Measurements from ENCODE around the gene MED1.

DNA sequence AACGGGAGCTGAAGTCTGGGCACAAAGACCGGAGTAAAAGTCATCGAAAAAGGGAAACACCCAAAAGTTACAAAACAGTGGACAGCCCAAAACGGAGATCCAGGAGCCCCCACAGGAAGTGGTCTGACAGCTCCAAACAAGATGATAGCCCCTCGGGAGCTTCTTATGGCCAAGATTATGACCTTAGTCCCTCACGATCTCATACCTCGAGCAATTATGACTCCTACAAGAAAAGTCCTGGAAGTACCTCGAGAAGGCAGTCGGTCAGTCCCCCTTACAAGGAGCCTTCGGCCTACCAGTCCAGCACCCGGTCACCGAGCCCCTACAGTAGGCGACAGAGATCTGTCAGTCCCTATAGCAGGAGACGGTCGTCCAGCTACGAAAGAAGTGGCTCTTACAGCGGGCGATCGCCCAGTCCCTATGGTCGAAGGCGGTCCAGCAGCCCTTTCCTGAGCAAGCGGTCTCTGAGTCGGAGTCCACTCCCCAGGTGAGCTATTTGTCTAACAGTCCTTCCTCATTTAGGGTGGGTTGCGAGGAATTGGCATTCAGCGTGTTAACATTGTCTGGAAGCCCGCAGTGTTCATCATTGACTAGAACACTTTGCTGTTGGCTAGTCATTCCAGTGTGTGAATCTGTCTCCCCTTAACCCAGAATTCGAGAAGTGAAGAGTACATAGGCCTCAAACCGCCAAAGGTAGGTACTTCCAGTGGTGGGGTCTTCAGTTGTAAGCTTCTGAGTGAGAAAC lies 11.7 kb upstream of the MED1 start:
- TF ChIP-seq MYNN (tag by site-specific recombination; IDR thresholded peaks at IDR 0.05; ENCODE audit: borderline replicate concordance), result no peak
- no peak for TF ChIP-seq ZNF140 (tag by site-specific recombination; IDR thresholded peaks at IDR 0.05)
- TF ChIP-seq, protein P1, sequence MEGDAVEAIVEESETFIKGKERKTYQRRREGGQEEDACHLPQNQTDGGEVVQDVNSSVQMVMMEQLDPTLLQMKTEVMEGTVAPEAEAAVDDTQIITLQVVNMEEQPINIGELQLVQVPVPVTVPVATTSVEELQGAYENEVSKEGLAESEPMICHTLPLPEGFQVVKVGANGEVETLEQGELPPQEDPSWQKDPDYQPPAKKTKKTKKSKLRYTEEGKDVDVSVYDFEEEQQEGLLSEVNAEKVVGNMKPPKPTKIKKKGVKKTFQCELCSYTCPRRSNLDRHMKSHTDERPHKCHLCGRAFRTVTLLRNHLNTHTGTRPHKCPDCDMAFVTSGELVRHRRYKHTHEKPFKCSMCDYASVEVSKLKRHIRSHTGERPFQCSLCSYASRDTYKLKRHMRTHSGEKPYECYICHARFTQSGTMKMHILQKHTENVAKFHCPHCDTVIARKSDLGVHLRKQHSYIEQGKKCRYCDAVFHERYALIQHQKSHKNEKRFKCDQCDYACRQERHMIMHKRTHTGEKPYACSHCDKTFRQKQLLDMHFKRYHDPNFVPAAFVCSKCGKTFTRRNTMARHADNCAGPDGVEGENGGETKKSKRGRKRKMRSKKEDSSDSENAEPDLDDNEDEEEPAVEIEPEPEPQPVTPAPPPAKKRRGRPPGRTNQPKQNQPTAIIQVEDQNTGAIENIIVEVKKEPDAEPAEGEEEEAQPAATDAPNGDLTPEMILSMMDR (tag by site-specific recombination; IDR thresholded peaks at IDR 0.05), result no peak
- no peak for TF ChIP-seq KLF16 (tag by site-specific recombination; IDR thresholded peaks at IDR 0.05)
- no peak for TF ChIP-seq ZEB2 (tag by site-specific recombination; IDR thresholded peaks at IDR 0.05)
- TF ChIP-seq ZNF121 (tag by site-specific recombination; IDR thresholded peaks at IDR 0.05), result no peak
- TF ChIP-seq ZNF2 (tag by site-specific recombination; IDR thresholded peaks at IDR 0.05), result no peak
- TF ChIP-seq, protein P2, sequence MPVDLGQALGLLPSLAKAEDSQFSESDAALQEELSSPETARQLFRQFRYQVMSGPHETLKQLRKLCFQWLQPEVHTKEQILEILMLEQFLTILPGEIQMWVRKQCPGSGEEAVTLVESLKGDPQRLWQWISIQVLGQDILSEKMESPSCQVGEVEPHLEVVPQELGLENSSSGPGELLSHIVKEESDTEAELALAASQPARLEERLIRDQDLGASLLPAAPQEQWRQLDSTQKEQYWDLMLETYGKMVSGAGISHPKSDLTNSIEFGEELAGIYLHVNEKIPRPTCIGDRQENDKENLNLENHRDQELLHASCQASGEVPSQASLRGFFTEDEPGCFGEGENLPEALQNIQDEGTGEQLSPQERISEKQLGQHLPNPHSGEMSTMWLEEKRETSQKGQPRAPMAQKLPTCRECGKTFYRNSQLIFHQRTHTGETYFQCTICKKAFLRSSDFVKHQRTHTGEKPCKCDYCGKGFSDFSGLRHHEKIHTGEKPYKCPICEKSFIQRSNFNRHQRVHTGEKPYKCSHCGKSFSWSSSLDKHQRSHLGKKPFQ (tag by site-specific recombination; IDR thresholded peaks at IDR 0.05), result no peak

All from HEK293 (cell line).